ENCODE data around the gene LAPTM5.

GRCh38 chr1:30759718-30760281, 2.2 kb upstream of the LAPTM5 start:
- TF ChIP-seq CTCF (IDR thresholded peaks at IDR 0.05) (no peak), POLR2A (IDR thresholded peaks at IDR 0.05) (no peak)

All from thyroid gland (tissue), 4 donors.